WERI-Rb-1 (cell line): ENCODE measurements around the gene CCNB2.

Experiments used
- DNase-seq: peaks from one replicate; pipeline ENCODE4 v3.0.0-alpha.2; 2020
- H3K27ac ChIP-seq: fragments of 250-450 bp; sonication (Bioruptor Pico); 2 replicates; pipeline ENCODE4 v1.5.1; 2020; ENCODE audit warnings: mild to moderate bottlenecking, moderate library complexity
- H3K27me3 ChIP-seq: fragments of 250-450 bp; sonication (Bioruptor Pico); 2 replicates; pipeline ENCODE4 v1.5.1; 2021; ENCODE audit warnings: mild to moderate bottlenecking, low read depth, moderate library complexity; ENCODE audit not compliant: insufficient read depth, severe bottlenecking
- H3K36me3 ChIP-seq: fragments of 250-450 bp; sonication (Bioruptor Pico); 2 replicates; pipeline ENCODE4 v1.5.1; 2020; ENCODE audit warnings: mild to moderate bottlenecking, moderate library complexity
- H3K4me3 ChIP-seq: 2 replicates; pipeline ENCODE4 v1.5.1; 2011; ENCODE audit warnings: low read depth, mild to moderate bottlenecking, control low read depth, low read length
- H3K9me3 ChIP-seq: fragments of 250-450 bp; sonication (Bioruptor Pico); 2 replicates; pipeline ENCODE4 v1.5.1; 2021; ENCODE audit warnings: mild to moderate bottlenecking, moderate library complexity; ENCODE audit not compliant: severe bottlenecking
- TF ChIP-seq, protein P1 (sequence below): IDR thresholded peaks from 2 replicates; pipeline ENCODE4 v1.5.1; 2011; ENCODE audit warnings: low read depth, mild to moderate bottlenecking, control low read depth, inconsistent platforms, low read length

Gene CCNB2

DNA sequence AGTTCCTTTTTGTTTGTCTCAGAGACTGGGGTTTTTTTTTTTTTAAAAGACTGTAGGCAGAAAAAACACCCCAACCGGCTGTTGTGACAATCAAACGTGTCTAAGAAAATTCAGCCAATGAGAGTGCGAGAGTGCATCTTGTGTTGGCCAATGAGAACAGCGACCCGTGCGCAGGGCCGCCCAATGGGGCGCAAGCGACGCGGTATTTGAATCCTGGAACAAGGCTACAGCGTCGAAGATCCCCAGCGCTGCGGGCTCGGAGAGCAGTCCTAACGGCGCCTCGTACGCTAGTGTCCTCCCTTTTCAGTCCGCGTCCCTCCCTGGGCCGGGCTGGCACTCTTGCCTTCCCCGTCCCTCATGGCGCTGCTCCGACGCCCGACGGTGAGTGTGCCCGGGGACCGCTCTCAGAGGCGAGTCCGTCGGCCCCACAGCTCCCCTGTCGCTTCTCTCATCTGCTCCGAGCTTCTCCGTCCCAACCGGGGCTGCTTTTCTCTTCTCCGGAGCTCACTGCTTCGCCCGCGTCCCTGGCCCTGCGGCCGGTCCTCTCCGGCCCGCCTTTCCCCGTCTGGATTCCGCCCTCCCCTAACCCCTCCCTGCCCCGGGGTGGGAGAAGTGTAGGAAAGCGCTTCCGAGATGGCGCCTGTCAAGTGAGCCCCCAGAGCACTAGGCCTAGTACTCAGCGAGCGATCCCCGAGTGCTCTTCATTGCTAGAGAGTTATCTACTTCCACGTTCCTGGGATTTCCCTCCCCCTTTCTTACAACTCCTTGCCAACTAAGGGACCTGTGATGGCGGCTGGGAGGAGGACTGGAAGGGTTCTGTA, at the start of gene CCNB2:
CCNB2 (plus strand) TSS at position 235 of the 821 bp plus-strand sequence; CDS start at position 358, 123 bp downstream.
- TF ChIP-seq, protein P1, sequence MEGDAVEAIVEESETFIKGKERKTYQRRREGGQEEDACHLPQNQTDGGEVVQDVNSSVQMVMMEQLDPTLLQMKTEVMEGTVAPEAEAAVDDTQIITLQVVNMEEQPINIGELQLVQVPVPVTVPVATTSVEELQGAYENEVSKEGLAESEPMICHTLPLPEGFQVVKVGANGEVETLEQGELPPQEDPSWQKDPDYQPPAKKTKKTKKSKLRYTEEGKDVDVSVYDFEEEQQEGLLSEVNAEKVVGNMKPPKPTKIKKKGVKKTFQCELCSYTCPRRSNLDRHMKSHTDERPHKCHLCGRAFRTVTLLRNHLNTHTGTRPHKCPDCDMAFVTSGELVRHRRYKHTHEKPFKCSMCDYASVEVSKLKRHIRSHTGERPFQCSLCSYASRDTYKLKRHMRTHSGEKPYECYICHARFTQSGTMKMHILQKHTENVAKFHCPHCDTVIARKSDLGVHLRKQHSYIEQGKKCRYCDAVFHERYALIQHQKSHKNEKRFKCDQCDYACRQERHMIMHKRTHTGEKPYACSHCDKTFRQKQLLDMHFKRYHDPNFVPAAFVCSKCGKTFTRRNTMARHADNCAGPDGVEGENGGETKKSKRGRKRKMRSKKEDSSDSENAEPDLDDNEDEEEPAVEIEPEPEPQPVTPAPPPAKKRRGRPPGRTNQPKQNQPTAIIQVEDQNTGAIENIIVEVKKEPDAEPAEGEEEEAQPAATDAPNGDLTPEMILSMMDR, result no peak
- H3K27me3 ChIP-seq, result no peaks in the 10 kb centered on the region

DNA sequence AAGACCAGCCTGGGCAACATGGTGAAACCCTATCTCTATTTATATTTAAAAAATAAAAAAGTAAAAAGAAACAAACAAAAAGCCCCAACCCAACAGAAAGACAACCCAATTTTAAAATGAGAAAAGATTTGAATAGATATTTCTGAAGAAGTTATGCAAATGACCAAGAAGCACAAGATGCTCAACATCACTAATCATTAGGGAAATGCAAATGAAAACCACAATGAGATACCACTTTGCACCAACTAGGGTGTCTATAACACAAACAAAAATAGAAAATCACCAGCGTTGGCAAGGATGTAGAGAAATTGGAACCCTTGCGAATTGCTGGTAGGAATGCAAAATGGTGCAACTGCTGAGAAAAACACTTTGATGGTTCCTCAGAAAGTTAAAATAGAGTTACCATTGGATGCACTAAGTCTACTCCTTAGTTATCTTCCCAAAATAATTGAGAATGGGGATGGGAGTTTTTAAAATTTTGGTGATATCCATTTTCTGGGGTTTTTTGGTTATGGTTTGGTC, 45.8 kb upstream of the CCNB2 start:
- H3K27me3 ChIP-seq, result no peaks in the 10 kb centered on the region
- no peak for DNase-seq
- no peaks in the 10 kb centered on the region for H3K9me3 ChIP-seq
- TF ChIP-seq, protein P1, result no peak
- H3K27ac ChIP-seq, result no peak overlapping the region
- H3K36me3 ChIP-seq, result peaks cover 75% of the 10 kb centered on the region
- no peak overlapping the region for H3K4me3 ChIP-seq

More for the DNA sequence above, at the start of gene CCNB2:
- Histone ChIP-seq H3K9me3 (no peaks in the 10 kb centered on the region), H3K4me3 (peak within 1 kb of the TSS; percentile 92), H3K27ac (peak within 1 kb of the TSS; percentile 96), H3K36me3 (peaks cover 36% of the 10 kb centered on the region)
- DNase-seq, result peak; percentile 89

- TF ChIP-seq, protein P1, result no peak
- DNase-seq, result no peak
- no peaks in the 10 kb centered on the region for H3K27me3 ChIP-seq
- no peak overlapping the region for H3K4me3 ChIP-seq
- no peaks in the 10 kb centered on the region for H3K9me3 ChIP-seq
- peaks cover 72% of the 10 kb centered on the region for H3K36me3 ChIP-seq
- H3K27ac ChIP-seq, result no peak overlapping the region
Measured at GRCh38 chr15:59060348-59060747, 44.6 kb upstream of the CCNB2 start.

GRCh38 chr15:59063042-59063441, 41.9 kb upstream of the CCNB2 start:
- Histone ChIP-seq H3K4me3 (no peak overlapping the region), H3K27ac (no peak overlapping the region), H3K36me3 (peaks cover 72% of the 10 kb centered on the region), H3K9me3 (no peaks in the 10 kb centered on the region), H3K27me3 (no peaks in the 10 kb centered on the region)
- DNase-seq, result no peak
- TF ChIP-seq, protein P1, result no peak

- TF ChIP-seq, protein P1, result no peak
- H3K4me3 ChIP-seq, result no peak overlapping the region
- no peaks in the 10 kb centered on the region for H3K27me3 ChIP-seq
- H3K27ac ChIP-seq, result no peak overlapping the region
- DNase-seq, result no peak
- H3K36me3 ChIP-seq, result peaks cover 40% of the 10 kb centered on the region
- H3K9me3 ChIP-seq, result no peaks in the 10 kb centered on the region
Measured at GRCh38 chr15:59069430-59069829, 35.5 kb upstream of the CCNB2 start.
